ENCODE data around the gene VAMP8. TPM values are rescaled to one million over a fixed set of nuclear protein-coding genes. Genes with fewer than 3 reads are reported as not detected.
"Not testable (repeated sequence)": the region's sequence is repeated elsewhere in the genome, so short reads cannot be mapped to it uniquely, and the experiment has no call there.

The VAMP8 gene
- total RNA-seq, 1 experiment from 2014 or later, result not detected

- Histone ChIP-seq H3K27ac (no peak overlapping the region), H3K4me3 (no peak overlapping the region), H3K36me3 (peaks cover 29% of the 10 kb centered on the region), H3K4me1 (replicated peaks) (peaks cover 36% of the 10 kb centered on the region), H3K27me3 (replicated peaks) (no peaks in the 10 kb centered on the region), H3K9me3 (replicated peaks) (no peaks in the 10 kb centered on the region)
- DNase-seq (ENCODE audit: low read depth in 1 of 2, low spot score in 2 of 2), result no peak
These were observed 23.8 kb downstream of the VAMP8 start for GRCh38 chr2:85600951-85601770.

DNA sequence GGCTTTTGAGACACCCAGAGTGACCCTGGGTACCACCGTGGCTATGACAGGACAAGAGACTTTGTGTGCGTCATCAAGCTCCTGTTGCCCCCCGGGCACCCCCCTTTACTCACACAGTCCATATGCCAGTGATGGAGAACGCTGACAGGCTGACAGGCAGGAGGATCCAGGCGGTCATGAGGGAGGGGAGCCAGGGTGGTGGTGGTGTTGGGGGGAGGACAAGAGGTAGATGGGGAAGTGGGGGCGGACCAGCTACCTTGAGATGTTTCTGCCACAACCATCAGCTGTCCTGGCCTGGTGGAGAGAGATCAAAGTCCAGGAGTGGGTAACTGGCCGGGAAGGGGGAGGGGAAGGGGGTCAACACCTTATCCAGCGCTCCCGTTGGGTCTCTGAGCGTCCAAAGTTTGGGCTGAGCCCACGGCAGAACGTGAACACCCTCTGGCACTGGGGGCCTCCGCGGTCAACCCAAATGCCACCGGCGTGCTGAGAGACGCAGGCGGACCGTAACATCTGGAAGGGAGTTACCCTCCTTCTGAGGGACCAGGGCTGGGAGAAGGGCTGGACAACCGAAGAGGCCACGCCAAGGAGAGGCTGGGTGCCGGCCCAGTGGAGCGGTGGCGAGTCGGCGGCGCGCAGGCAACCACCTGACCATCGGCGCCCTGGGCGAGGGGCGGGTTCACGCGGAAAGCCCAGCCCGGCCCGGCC, 24.5 kb downstream of the VAMP8 start:
- Histone ChIP-seq H3K36me3 (peaks cover 24% of the 10 kb centered on the region), H3K27ac (no peak overlapping the region), H3K9me3 (replicated peaks) (no peaks in the 10 kb centered on the region), H3K4me1 (replicated peaks) (peaks cover 38% of the 10 kb centered on the region), H3K27me3 (replicated peaks) (no peaks in the 10 kb centered on the region), H3K4me3 (peak overlapping the region; percentile 50)
- DNase-seq (ENCODE audit: low read depth in 1 of 2, low spot score in 2 of 2), result no peak

DNA sequence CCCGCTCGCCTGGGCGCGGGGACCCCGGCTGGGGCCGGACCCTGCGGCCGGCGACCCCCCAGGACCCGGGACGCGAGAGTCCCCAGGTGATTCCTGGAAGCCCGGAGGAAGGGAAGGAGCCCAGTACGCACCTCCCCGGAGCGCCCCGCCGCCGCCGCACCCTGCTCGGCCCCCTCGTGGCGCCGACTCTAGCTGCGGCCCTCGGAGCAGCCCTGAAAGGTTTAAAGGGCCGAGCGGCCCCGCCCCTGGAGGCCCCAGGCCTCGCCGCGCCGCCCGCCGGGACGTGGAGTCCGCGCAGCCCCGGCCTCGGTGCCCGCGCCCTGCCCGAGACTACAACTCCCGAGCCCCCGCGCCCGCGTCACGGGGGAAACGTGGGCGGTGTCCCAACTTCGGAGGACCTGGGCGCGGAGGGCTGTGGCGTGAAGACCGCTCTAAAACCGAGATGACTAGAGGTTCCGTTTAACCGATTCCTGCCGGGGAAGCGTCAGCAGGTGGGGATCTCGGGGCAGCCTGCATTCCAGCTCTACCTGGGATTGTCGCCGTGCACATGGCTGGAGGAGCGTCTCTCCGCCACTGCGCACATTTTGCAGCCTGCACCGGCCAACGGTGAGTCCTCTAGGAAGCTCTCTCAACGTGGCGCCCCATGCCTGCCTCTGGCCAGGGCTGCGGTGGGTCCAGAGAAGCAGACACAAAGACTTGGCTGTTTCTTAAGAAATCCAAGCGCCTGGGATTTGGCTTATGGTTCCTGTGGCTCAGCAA, 25.3 kb downstream of the VAMP8 start, which contains the start of gene TMEM150A:
TMEM150A (minus strand) TSS at position 223 of the 759 bp plus-strand sequence. CDS start 750 bp downstream, outside the sequence.
- peak within 1 kb of the TSS; percentile 50 for H3K4me3 ChIP-seq
- no peaks in the 10 kb centered on the region for H3K27me3 ChIP-seq (replicated peaks)
- H3K27ac ChIP-seq, result no peak within 1 kb of the TSS
- peaks cover 41% of the 10 kb centered on the region for H3K4me1 ChIP-seq (replicated peaks)
- H3K9me3 ChIP-seq (replicated peaks), result no peaks in the 10 kb centered on the region
- peaks cover 24% of the 10 kb centered on the region for H3K36me3 ChIP-seq
- DNase-seq (ENCODE audit: low read depth in 1 of 2, low spot score in 2 of 2), result peak; percentile 79 to 90

- H3K4me3 ChIP-seq; H3K27me3 ChIP-seq (replicated peaks); DNase-seq (ENCODE audit: low read depth in 1 of 2, low spot score in 2 of 2); H3K9me3 ChIP-seq (replicated peaks); H3K27ac ChIP-seq: not testable (repeated sequence)
- Histone ChIP-seq H3K36me3 (peaks cover 25% of the 10 kb centered on the region), H3K4me1 (replicated peaks) (peaks cover 41% of the 10 kb centered on the region)
These were observed 26.7 kb downstream of the VAMP8 start for GRCh38 chr2:85604133-85604444.

DNA sequence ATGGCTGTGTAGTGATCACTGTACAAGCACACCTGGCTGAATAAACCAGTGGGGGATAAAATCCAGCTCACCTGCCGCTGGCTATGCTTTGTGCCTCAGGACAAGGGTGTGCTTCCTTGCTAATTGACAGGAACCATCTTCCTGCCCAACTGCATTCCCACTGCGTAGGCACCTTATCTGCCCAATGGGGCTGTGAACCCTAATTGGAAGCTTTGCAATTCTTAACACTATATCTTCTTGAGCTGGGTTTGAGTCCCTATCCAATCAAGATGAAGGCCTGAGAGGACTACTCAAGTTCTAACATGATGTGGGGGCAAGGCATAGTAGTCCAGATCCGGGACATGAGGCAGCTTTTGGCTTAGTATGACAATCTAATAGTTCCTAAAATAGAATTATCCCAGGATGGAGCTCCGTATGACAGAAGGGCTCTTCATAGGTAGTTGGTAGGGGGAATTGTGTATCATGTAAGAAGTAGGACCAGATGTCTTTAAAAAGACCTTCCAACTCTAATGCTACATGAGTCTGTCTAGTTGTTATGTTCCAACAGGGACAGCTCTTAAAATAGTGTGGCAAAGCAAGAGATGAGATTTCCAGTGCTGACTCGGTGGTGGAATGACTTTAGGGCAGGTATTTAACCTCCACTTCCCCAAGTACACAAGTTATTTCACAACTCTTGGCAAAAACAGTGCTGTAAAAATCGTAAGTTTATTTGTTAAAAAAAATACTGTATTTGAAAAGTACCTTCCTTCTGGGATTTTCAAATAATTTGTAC, 27.4 kb downstream of the VAMP8 start:
- no peak overlapping the region for H3K4me3 ChIP-seq
- no peaks in the 10 kb centered on the region for H3K9me3 ChIP-seq (replicated peaks)
- H3K36me3 ChIP-seq, result peaks cover 26% of the 10 kb centered on the region
- peak overlapping the region; percentile 42 for H3K27ac ChIP-seq
- no peaks in the 10 kb centered on the region for H3K27me3 ChIP-seq (replicated peaks)
- H3K4me1 ChIP-seq (replicated peaks), result peaks cover 41% of the 10 kb centered on the region
- no peak for DNase-seq (ENCODE audit: low read depth in 1 of 2, low spot score in 2 of 2)

DNA sequence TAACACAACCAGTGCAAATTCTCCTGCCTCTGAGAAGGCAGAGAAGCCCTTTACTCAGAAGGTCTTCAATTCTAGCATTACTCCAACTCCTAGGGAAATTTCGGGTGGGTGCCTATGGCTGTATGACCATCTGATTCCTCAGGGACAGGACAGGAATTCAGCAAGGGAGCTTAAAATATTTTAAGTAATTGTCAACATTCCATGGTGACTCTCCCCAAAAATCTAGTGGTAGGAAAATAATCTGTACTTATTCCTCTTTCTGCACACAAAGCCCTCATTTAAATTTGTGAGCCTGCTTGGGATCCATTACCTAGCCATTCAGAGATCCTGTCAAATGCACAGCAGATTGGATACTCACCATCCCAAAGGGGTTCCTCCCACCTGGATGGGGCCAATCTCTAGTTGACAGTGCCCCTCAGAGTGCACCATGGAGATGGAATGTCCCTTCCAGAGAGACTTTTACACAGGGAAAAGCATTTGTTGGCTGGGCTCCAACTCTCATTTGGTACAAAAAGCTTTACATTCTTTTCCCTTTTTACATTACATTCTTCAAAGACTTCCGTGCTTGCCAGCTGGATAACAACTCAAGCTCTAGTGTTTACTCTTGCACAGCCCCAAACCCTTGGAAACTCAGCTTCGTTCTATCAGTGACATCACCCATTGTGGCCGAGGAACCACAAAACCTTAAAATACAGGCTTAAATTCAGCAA, 28.2 kb downstream of the VAMP8 start:
- peak overlapping the region; percentile 42 for H3K27ac ChIP-seq
- no peak overlapping the region for H3K4me3 ChIP-seq
- H3K4me1 ChIP-seq (replicated peaks), result peaks cover 44% of the 10 kb centered on the region
- no peaks in the 10 kb centered on the region for H3K9me3 ChIP-seq (replicated peaks)
- peak; percentile 92 to 95 for DNase-seq (ENCODE audit: low read depth in 1 of 2, low spot score in 2 of 2)
- peaks cover 31% of the 10 kb centered on the region for H3K36me3 ChIP-seq
- H3K27me3 ChIP-seq (replicated peaks), result no peaks in the 10 kb centered on the region

GRCh38 chr2:85606116-85606455, 28.7 kb downstream of the VAMP8 start:
- H3K27ac ChIP-seq, result peak overlapping the region; percentile 54
- H3K27me3 ChIP-seq (replicated peaks), result no peaks in the 10 kb centered on the region
- no peak for DNase-seq (ENCODE audit: low read depth in 1 of 2, low spot score in 2 of 2)
- peaks cover 47% of the 10 kb centered on the region for H3K4me1 ChIP-seq (replicated peaks)
- no peak overlapping the region for H3K4me3 ChIP-seq
- peaks cover 31% of the 10 kb centered on the region for H3K36me3 ChIP-seq
- no peaks in the 10 kb centered on the region for H3K9me3 ChIP-seq (replicated peaks)

DNA sequence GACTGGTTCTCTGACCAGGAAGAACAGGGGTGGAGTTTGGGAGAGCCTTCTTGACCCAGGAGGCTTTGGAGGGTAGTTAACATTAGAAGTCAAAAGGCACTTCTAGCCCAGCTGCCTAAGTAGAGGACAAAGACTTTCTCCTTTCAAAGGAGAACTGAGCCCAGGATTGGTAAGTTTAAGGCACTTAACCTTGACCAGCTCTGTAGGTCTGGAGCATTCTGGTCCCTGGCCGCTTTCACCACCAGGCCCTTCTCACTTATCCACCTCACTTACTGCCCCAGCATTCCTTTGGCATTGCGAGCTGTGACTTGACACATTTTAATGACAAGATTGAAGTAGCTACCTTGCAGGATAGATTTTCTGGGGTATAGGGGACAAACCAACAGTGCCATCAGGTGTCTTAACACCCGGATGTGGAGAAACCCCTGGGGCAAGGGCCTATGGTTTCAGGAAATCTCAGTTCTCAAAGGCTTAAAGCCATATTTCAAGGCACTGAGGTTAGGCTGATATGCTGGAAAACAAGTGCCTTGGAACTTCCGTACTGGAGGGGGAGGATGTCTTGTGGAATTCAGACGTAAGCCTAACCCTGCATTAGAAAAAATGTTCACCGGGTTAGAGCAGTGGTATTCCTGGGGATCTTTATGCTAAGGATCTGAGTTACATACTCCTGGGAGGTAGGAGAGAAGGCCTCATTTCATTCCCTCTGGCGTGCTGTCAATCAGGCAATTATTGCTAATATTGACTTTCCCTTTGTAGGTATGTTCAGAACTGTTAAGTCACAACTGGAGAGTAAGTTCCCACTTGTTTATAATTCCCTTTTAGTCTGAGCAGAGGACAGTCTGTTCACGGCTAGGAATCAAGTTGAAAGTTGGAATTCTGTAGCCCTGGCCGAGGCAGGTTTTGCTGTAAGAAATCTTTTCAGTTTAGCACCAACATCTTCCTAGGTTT, 30.2 kb downstream of the VAMP8 start:
- Histone ChIP-seq H3K4me1 (replicated peaks) (peaks cover 46% of the 10 kb centered on the region), H3K9me3 (replicated peaks) (no peaks in the 10 kb centered on the region; the same call in 1 of the 2 replicates), H3K36me3 (peaks cover 35% of the 10 kb centered on the region), H3K4me3 (no peak overlapping the region), H3K27ac (no peak overlapping the region), H3K27me3 (replicated peaks) (no peaks in the 10 kb centered on the region)
- no peak for DNase-seq (ENCODE audit: low read depth in 1 of 2, low spot score in 2 of 2)

DNA sequence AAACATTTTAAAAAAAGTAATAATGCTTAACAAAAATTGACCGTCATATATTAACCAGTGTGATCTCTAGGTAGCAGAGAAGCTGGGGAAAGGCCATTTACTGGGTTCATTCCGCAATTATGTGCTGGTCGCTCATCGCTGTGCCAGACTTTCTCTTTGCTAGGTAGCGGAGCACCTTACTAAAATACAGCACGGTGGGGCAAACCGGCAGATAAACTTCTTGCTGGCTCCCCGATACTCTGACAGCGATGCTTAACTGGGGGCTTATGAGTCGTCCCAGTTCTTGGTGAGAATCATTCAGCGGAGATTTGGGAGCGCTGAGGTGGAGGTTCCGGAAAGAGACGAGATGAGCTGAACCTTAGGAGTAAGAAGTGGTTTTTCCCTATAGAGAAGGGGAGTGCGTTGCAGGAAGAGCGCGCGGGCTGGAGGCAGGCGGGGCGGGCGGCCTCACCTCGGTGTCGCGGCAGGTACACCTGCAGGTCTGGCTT, 33.9 kb downstream of the VAMP8 start:
- H3K27me3 ChIP-seq (replicated peaks), result no peaks in the 10 kb centered on the region
- H3K4me3 ChIP-seq, result peak overlapping the region; percentile 90
- H3K36me3 ChIP-seq, result peaks cover 38% of the 10 kb centered on the region
- H3K27ac ChIP-seq, result 0 out of 2 replicates have a peak overlapping the region, but pooled peaks have one; percentile 37
- no peak for DNase-seq (ENCODE audit: low read depth in 1 of 2, low spot score in 2 of 2)
- H3K9me3 ChIP-seq (replicated peaks), result no peaks in the 10 kb centered on the region; the same call in 1 of the 2 replicates
- peaks cover 27% of the 10 kb centered on the region for H3K4me1 ChIP-seq (replicated peaks)

- H3K27ac ChIP-seq, result peak within 1 kb of the TSS; percentile 52
- DNase-seq (ENCODE audit: low read depth in 1 of 2, low spot score in 2 of 2), result peak; percentile 81 to 91
- no peaks in the 10 kb centered on the region for H3K27me3 ChIP-seq (replicated peaks)
- H3K4me1 ChIP-seq (replicated peaks), result peaks cover 21% of the 10 kb centered on the region
- no peaks in the 10 kb centered on the region; the same call in 1 of the 2 replicates for H3K9me3 ChIP-seq (replicated peaks)
- H3K4me3 ChIP-seq, result peak within 1 kb of the TSS; percentile 90
- H3K36me3 ChIP-seq, result peaks cover 40% of the 10 kb centered on the region
These were observed 34.6 kb downstream of the VAMP8 start, which contains the start of gene C2orf68 for GRCh38 chr2:85611705-85612587. TSS of gene C2orf68 (minus strand) at chr2:85612066. CDS start at chr2:85611984, 82 bp downstream.

Measured in SJSA1 (cell line).